Testis (tissue), 3 donors: ENCODE data around the gene IL6. TPM values are rescaled to one million over a fixed set of nuclear protein-coding genes. Genes with fewer than 3 reads are reported as not detected.

ENCODE experiments used
- DNase-seq: peaks from one replicate; pipeline ENCODE4 v3.0.0-alpha.2; 2019
- H3K27ac ChIP-seq, 2 donors: fragments of 200-600 bp; sonication (generic); one replicate each; pipeline ENCODE4 v1.5.1; 2019
- H3K27me3 ChIP-seq: fragments of 200-600 bp; sonication (generic); one replicate; pipeline ENCODE4 v1.5.1; 2019
- H3K36me3 ChIP-seq: fragments of 200-600 bp; sonication (generic); one replicate; pipeline ENCODE4 v1.5.1; 2017; ENCODE audit warnings: low read depth; ENCODE audit errors: missing control alignments
- H3K4me1 ChIP-seq: fragments of 200-600 bp; sonication (generic); one replicate; pipeline ENCODE4 v1.5.1; 2019
- H3K4me3 ChIP-seq, 2 donors: fragments of 200-600 bp; sonication (generic); one replicate each; pipeline ENCODE4 v1.5.1; 2017 to 2019
- H3K9me3 ChIP-seq: fragments of 200-600 bp; sonication (generic); one replicate; pipeline ENCODE4 v1.5.1; 2017
- CTCF ChIP-seq, 3 experiments: fragments of 450-650 bp in 2 of 3; fragments of 200-600 bp in 1 of 3; sonication (generic) in 1 of 3; IDR thresholded peaks; one replicate each; pipeline ENCODE4 v1.5.1; 2016 to 2019; ENCODE audit warnings: antibody characterized with exemption in 3 of 3, mild to moderate bottlenecking in 2 of 3, moderate library complexity in 1 of 3
- POLR2A ChIP-seq: fragments of 450-650 bp; IDR thresholded peaks from one replicate; pipeline ENCODE4 v1.6.1; 2017; ENCODE audit warnings: antibody characterized with exemption, mild to moderate bottlenecking, moderate library complexity
- WGBS, 2 donors: methylation state at CpG; one replicate each; pipeline ENCODE4 v1.1.5; 2018; 5-methylcytosine and 5-hydroxymethylcytosine counted together
- intact Hi-C: fragments of 100-400 bp; cut with DNase I; formaldehyde crosslinking; loops from one replicate; pipeline ENCODE4 v1.15.1; 2023; ENCODE audit warnings: low total_unique reads
- polyA plus RNA-seq: library from polyadenylated mRNA; stranded (reverse); fragments of 350-450 nt; fragmentation: Illumina TruSeq; extraction: RNeasy Lipid Tissue Mini Kit (QIAGEN cat#74804); gene quantifications from one replicate; pipeline ENCODE4 v1.2.3, GENCODE V29; 2014; ENCODE audit warnings: low read depth, low replicate concordance; ENCODE audit not compliant: insufficient read depth
- total RNA-seq, 2 donors: library from RNA; depleted of rRNA; stranded (reverse); fragments of >200 nt; gene quantifications; one replicate each; pipeline ENCODE4 v1.2.3, GENCODE V29; 2016

The IL6 gene
- total and polyA plus RNA-seq, 3 donors from 2014 or later, result 0.47 TPM; not detected in 2

- DNase-seq, result no peak
- no peaks in the 10 kb centered on the region for H3K27me3 ChIP-seq
- no peaks in the 10 kb centered on the region for H3K9me3 ChIP-seq
- 93 to 100% methylated on average over 1 of the region's 1 CpG for WGBS, 2 donors
- no peak overlapping the region for H3K27ac ChIP-seq
- H3K4me3 ChIP-seq, result no peak overlapping the region
- H3K36me3 ChIP-seq, result no peaks in the 10 kb centered on the region
- intact Hi-C loops, result loop anchor here (5.0 kb wide), 2 partner anchors 151 to 166 kb away; no protein-coding TSS in a partner anchor
- peaks cover 9% of the 10 kb centered on the region for H3K4me1 ChIP-seq
- no peak for TF ChIP-seq POLR2A
- TF ChIP-seq CTCF (IDR thresholded peaks at IDR 0.05), result peak in 2 of 3 experiments; percentile 33 to 46
These were observed 1.5 kb downstream of the IL6 start for GRCh38 chr7:22728401-22729029.

- peaks cover 9% of the 10 kb centered on the region for H3K4me1 ChIP-seq
- no peaks in the 10 kb centered on the region for H3K9me3 ChIP-seq
- H3K27ac ChIP-seq, result no peak overlapping the region
- no peak overlapping the region for H3K4me3 ChIP-seq
- no peaks in the 10 kb centered on the region for H3K36me3 ChIP-seq
- WGBS, 2 donors, result 92 to 97% methylated on average over 3 of the region's 3 CpGs
- H3K27me3 ChIP-seq, result no peaks in the 10 kb centered on the region
- no peak for DNase-seq
- TF ChIP-seq CTCF (IDR thresholded peaks at IDR 0.05) (no peak), POLR2A (no peak)
- intact Hi-C loops, result loop anchor here (5.0 kb wide), 2 partner anchors 152 to 167 kb away; no protein-coding TSS in a partner anchor
These were observed 2.3 kb downstream of the IL6 start for GRCh38 chr7:22729180-22729825.

- no peak for DNase-seq
- no peak overlapping the region for H3K27ac ChIP-seq
- H3K36me3 ChIP-seq, result no peaks in the 10 kb centered on the region
- H3K4me1 ChIP-seq, result peaks cover 9% of the 10 kb centered on the region
- H3K9me3 ChIP-seq, result no peaks in the 10 kb centered on the region
- TF ChIP-seq CTCF (IDR thresholded peaks at IDR 0.05) (no peak), POLR2A (no peak)
- no peaks in the 10 kb centered on the region for H3K27me3 ChIP-seq
- H3K4me3 ChIP-seq, result no peak overlapping the region
- intact Hi-C loops, result no loop called here
- 60 to 67% methylated on average over 2 of the region's 2 CpGs for WGBS, 2 donors
These were observed 3.2 kb downstream of the IL6 start for GRCh38 chr7:22730066-22730710.

GRCh38 chr7:22730921-22731654, 4.1 kb downstream of the IL6 start:
- intact Hi-C loops, result no loop called here
- Histone ChIP-seq H3K36me3 (no peaks in the 10 kb centered on the region), H3K27ac (no peak overlapping the region), H3K9me3 (no peaks in the 10 kb centered on the region), H3K27me3 (no peaks in the 10 kb centered on the region), H3K4me1 (peaks cover 9% of the 10 kb centered on the region), H3K4me3 (no peak overlapping the region)
- 76 to 85% methylated on average over 5 of the region's 5 CpGs for WGBS, 2 donors
- no peak for DNase-seq
- TF ChIP-seq POLR2A (no peak), CTCF (IDR thresholded peaks at IDR 0.05) (no peak)
